Stimulated activated CD8-positive, alpha-beta memory T cell treated with anti-CD3 and anti-CD28 coated beads, Interleukin-12 subunit alpha, Interleukin-12 subunit beta, amount 100 ng/mL, for 1 hour (primary cell): Measurements from ENCODE around the gene SPRR2F.
"Not testable (repeated sequence)": the region's sequence is repeated elsewhere in the genome, so short reads cannot be mapped to it uniquely, and the experiment has no call there.

Experiments used
- DNase-seq: peaks from one replicate; pipeline ENCODE4 v3.0.0-alpha.2; 2020; ENCODE audit warnings: low read depth

SPRR2F gene, protein sequence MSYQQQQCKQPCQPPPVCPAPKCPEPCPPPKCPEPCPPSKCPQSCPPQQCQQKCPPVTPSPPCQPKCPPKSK

GRCh38 chr1:153113416-153113815, at the start of gene SPRR2F:
TSS of gene SPRR2F (minus strand) at chr1:153113516. CDS start at chr1:153112733, 783 bp downstream.
- no peak for DNase-seq

DNA sequence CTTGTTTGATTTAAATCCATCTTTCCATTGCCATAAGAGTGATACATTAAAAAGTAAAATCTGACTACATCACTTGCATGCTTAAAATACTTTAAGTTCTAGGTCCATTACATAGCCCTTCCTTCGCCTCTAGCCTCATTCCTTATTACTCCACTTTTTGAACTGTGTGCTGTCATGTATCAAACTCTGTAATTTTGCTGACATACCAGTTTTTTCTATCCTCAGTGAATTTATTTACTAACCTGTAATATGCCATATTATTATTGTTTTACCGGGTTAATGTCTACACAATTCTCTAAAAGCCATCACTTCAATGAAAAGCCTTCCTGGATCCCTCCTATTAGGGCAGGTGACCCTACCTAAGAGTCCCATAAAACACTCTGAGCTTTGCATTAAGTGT, 42.2 kb upstream of the SPRR2F start:
- no peak for DNase-seq

DNA sequence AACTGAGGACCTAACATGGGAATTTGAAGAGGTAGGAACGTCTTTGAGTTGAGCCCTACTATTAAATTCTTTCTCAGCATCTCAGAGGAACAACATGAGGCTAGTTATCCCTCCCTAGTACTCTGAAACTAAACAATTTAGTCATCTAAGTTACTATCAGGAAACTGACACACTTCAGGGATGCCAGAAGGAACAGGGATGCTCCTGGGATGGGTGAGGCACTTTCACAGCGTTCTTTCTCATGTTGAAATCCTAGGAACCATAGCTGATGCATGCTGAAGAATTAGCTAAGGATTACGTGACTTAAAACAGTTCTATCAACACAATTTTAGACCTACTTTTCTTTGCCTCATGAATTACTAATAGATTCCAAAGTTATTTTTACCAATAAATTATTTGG, 39.2 kb upstream of the SPRR2F start:
- DNase-seq, result no peak

GRCh38 chr1:153150846-153151245, 37.5 kb upstream of the SPRR2F start, which contains the start of gene SPRR2G:
TSS of gene SPRR2G (minus strand) at chr1:153150890. CDS start at chr1:153150110, 780 bp downstream.
- no peak for DNase-seq

DNA sequence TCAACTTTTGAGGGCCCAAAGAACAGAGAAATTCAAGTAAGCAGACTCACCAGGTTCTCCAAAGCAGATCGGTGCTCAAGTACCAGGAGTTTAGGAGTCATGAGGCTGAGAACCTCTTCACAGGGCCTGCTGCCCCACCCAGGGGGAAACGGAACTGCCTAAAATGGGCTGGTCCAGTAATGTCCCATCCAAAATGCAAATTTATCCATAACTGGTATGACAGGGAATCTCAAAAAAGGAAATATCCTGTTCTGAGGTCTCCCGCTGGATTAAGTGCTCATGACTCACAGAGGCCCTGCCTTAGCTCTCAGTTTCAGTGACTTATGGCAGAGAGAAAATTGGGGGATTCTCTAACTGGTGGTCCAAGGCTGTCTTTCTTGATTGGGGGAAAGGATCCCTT, 28.1 kb upstream of the SPRR2F start:
- DNase-seq, result no peak

- no peak for DNase-seq
These were observed 27.2 kb upstream of the SPRR2F start for GRCh38 chr1:153140484-153140883.

DNA sequence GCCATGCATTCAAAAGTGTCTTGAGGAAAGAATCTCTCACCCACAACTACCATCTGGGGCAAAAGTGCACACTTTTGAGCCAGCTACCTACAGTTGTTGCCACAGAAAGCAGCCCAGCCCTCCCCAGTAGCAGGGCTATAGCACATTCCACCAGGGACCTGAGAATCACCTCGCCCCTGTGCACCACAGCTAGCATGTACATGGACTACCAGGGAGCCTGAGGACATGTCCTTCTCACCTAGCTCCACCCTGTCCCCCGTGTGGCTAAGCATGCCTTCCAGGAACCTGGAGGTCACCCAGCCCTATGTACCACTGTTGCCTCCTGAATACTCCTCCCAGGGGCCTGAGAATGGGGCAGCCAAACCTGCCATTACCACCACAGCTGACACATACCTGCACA, 20.4 kb upstream of the SPRR2F start:
- no peak for DNase-seq

- no peak for DNase-seq
These were observed 20.0 kb upstream of the SPRR2F start for GRCh38 chr1:153133267-153133666.

DNA sequence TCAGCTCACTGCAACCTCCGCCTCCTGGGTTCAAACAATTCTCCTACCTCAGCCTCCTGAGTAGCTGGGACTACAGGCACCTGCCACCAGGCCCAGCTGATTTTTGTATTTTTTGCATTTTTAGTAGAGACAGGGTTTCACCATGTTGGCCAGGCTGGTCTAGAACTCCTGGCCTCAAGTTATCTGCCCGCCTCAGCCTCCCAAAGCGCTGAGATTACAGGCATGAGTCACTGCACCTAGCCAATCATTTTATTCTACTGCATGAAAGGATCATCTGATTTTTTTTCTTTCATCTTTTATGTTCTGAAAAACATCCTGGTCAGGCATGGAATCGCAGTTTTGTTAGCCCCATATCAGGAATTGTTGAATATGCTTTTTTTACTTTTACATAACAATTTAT, 15.4 kb upstream of the SPRR2F start:
- DNase-seq, result not testable (repeated sequence)

- DNase-seq, result no peak
These were observed 14.0 kb upstream of the SPRR2F start for GRCh38 chr1:153127296-153127695.

- no peak for DNase-seq
These were observed 12.2 kb upstream of the SPRR2F start for GRCh38 chr1:153125536-153125935.

DNA sequence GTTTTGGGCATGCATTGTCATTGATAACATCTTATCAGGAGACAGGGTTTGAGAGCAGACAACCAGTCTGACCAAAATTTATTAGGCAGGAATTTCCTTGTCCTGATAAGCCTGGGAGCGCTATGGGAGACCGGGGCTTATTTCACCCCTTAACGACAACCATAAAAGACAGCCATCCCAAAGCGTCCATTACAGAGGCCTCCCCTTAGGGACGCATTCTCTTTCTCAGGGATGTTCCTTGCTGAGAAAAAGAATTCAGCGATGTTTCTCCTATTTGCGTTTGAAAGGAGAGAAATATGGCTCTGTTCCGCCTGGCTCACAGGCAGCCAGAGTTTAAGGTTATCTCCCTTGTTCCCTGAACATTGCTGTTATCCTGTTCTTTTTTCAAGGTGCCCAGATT, 10.5 kb upstream of the SPRR2F start:
- not testable (repeated sequence) for DNase-seq

GRCh38 chr1:153122831-153123421, 9.6 kb upstream of the SPRR2F start:
- DNase-seq, result no peak

- DNase-seq, result no peak
These were observed 7.6 kb upstream of the SPRR2F start for GRCh38 chr1:153120945-153121344.

GRCh38 chr1:153119491-153119971, 6.2 kb upstream of the SPRR2F start:
- no peak for DNase-seq

DNA sequence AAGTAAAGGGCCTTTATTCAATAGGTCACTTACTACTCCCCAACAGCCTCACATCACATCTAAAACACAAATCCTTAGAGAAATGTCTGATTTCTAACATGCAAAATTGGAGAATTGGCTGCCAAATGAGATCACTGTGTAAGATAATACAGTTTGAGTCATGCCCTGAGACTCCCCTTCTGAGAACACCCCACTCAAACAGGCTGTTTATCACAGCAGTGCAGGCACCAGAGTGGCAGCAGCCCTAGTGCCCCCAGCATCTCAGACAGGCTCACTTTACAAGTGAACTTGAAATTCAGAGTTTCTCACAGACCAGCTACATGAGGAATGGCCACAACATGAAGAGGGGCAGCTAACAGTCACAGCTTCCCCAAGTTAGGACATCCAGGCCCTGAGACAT, 1.9 kb upstream of the SPRR2F start:
- DNase-seq, result not testable (repeated sequence)

GRCh38 chr1:153112454-153112853, 862 bp downstream of the SPRR2F start:
- DNase-seq, result not testable (repeated sequence)

- no peak for DNase-seq
These were observed 13.1 kb downstream of the SPRR2F start for GRCh38 chr1:153100245-153100644.

DNA sequence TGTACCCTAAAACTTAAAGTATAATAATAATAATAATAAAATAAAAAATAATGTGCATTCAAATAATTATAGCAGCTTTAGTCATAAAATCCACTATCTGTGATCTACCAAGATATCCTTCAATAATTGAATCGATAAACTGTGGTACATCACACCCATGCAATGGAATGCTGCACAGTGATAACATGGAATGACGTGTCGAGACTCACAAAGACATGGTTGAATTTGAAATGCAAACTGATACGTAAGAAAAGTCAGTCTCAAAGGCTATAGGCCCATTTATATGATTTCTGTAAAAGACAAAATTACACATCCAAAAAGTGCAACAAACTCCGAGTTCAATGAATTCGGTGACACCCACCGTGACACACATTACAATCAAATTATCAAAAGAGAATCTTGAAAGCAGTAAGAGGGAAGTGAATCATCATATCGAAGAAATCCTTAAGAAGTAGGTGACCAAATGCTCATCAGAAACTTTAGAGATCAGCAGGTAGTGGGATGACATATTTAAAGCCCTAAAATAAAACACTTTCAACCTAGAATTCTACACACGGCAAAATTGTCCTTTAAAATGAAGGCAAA, 13.8 kb downstream of the SPRR2F start:
- no peak for DNase-seq

GRCh38 chr1:153095764-153096163, 17.6 kb downstream of the SPRR2F start:
- DNase-seq, result no peak

- no peak for DNase-seq
These were observed 18.9 kb downstream of the SPRR2F start, which contains the start of gene SPRR2E for GRCh38 chr1:153094426-153094825. TSS of gene SPRR2E (minus strand) at chr1:153094526. CDS start at chr1:153093751, 775 bp downstream.

- no peak for DNase-seq
These were observed 25.7 kb downstream of the SPRR2F start for GRCh38 chr1:153087652-153088051.

DNA sequence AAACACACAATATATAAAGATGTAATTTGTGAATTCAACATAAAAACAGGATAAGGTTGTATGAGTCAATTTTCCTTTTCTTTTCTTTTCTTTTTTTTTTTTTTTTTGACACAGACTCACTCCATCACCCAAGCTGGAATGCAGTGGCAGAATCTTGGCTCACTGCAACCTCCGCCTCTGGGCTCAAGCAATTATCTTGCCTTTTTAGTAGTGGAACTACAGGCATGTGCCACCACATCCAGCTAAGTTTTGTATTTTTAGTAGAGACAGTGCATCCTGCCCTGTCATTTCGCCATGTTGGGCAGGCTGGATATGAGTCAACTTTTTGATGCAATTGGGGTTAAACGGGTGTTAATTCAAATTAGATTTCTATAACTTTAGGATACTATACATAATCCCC, 31.6 kb downstream of the SPRR2F start:
- no peak for DNase-seq
